Measurements from ENCODE around the gene CCN5. TPM values are rescaled to one million over a fixed set of nuclear protein-coding genes. Genes with fewer than 3 reads are reported as not detected.

CCN5 gene
- total RNA-seq, 1 experiment from 2014 or later = 0.37 TPM

- DNase-seq (ENCODE audit: low spot score) = peak; percentile 57
- CTCF ChIA-PET = interaction anchor here (1.5 to 3.0 kb wide), 5 partner anchors 13 to 139 kb away, joined by 3 to 56 read pairs (median 10); partner anchors contain the start of gene YWHAB
- no peaks in the 10 kb centered on the region for H3K9me3 Mint-ChIP-seq
- ATAC-seq = peak; percentile 44
- H3K27ac Mint-ChIP-seq = no peak within 1 kb of the TSS
- H3K4me3 Mint-ChIP-seq = peak within 1 kb of the TSS; percentile 75
- H3K27me3 Mint-ChIP-seq (ENCODE audit: low read depth) = peaks cover 60% of the 10 kb centered on the region
- no peaks in the 10 kb centered on the region for H3K36me3 Mint-ChIP-seq
- peaks cover 15% of the 10 kb centered on the region for H3K4me1 Mint-ChIP-seq
- POLR2A ChIA-PET = no interaction called here
- no peak for TF ChIP-seq OVOL2 (CRISPR knock-in tag; IDR thresholded peaks at IDR 0.05; ENCODE audit: borderline replicate concordance)
- TF ChIP-seq ZNF121 (CRISPR knock-in tag; IDR thresholded peaks at IDR 0.05) = no peak
- TF ChIP-seq, protein P1, sequence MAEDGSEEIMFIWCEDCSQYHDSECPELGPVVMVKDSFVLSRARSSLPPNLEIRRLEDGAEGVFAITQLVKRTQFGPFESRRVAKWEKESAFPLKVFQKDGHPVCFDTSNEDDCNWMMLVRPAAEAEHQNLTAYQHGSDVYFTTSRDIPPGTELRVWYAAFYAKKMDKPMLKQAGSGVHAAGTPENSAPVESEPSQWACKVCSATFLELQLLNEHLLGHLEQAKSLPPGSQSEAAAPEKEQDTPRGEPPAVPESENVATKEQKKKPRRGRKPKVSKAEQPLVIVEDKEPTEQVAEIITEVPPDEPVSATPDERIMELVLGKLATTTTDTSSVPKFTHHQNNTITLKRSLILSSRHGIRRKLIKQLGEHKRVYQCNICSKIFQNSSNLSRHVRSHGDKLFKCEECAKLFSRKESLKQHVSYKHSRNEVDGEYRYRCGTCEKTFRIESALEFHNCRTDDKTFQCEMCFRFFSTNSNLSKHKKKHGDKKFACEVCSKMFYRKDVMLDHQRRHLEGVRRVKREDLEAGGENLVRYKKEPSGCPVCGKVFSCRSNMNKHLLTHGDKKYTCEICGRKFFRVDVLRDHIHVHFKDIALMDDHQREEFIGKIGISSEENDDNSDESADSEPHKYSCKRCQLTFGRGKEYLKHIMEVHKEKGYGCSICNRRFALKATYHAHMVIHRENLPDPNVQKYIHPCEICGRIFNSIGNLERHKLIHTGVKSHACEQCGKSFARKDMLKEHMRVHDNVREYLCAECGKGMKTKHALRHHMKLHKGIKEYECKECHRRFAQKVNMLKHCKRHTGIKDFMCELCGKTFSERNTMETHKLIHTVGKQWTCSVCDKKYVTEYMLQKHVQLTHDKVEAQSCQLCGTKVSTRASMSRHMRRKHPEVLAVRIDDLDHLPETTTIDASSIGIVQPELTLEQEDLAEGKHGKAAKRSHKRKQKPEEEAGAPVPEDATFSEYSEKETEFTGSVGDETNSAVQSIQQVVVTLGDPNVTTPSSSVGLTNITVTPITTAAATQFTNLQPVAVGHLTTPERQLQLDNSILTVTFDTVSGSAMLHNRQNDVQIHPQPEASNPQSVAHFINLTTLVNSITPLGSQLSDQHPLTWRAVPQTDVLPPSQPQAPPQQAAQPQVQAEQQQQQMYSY (CRISPR knock-in tag; IDR thresholded peaks at IDR 0.05) = 0 out of 2 replicates have a peak, but pooled peaks have one; percentile 15
- TF ChIP-seq ZNF232 (CRISPR knock-in tag; IDR thresholded peaks at IDR 0.05) = no peak
- no peak for TF ChIP-seq CREB1 (CRISPR knock-in tag; IDR thresholded peaks at IDR 0.05)
- TF ChIP-seq FOXJ3 (CRISPR knock-in tag; IDR thresholded peaks at IDR 0.05; ENCODE audit: borderline replicate concordance) = no peak
- no peak for TF ChIP-seq ZNF219 (CRISPR knock-in tag; IDR thresholded peaks at IDR 0.05; ENCODE audit: borderline replicate concordance)
- TF ChIP-seq AR (CRISPR knock-in tag; IDR thresholded peaks at IDR 0.05) = no peak
- no peak for TF ChIP-seq ERG (CRISPR knock-in tag; IDR thresholded peaks at IDR 0.05)
- TF ChIP-seq ZNF425 (CRISPR knock-in tag; conservative IDR thresholded peaks at IDR 0.05) = no peak
- 0 out of 2 replicates have a peak, but pooled peaks have one; percentile 48 for TF ChIP-seq ARID4B (CRISPR knock-in tag; IDR thresholded peaks at IDR 0.05; ENCODE audit: borderline replicate concordance)
- no peak for TF ChIP-seq SOX15 (CRISPR knock-in tag; IDR thresholded peaks at IDR 0.05)
- no peak for TF ChIP-seq GTF2I (CRISPR knock-in tag; conservative IDR thresholded peaks at IDR 0.05)
- TF ChIP-seq, protein P2, sequence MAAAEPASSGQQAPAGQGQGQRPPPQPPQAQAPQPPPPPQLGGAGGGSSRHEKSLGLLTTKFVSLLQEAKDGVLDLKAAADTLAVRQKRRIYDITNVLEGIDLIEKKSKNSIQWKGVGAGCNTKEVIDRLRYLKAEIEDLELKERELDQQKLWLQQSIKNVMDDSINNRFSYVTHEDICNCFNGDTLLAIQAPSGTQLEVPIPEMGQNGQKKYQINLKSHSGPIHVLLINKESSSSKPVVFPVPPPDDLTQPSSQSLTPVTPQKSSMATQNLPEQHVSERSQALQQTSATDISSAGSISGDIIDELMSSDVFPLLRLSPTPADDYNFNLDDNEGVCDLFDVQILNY (CRISPR knock-in tag; IDR thresholded peaks at IDR 0.05) = 0 out of 2 replicates have a peak, but pooled peaks have one; percentile 57
- TF ChIP-seq NR3C1 (CRISPR knock-in tag; conservative IDR thresholded peaks at IDR 0.05; ENCODE audit: low read depth) = no peak
- TF ChIP-seq SMAD3 (CRISPR knock-in tag; IDR thresholded peaks at IDR 0.05; ENCODE audit: borderline replicate concordance) = no peak
- peak; percentile 41; the same call in 1 of the 2 replicates for TF ChIP-seq ESRRA (CRISPR knock-in tag; IDR thresholded peaks at IDR 0.05; ENCODE audit: borderline replicate concordance)
- TF ChIP-seq, protein P3, sequence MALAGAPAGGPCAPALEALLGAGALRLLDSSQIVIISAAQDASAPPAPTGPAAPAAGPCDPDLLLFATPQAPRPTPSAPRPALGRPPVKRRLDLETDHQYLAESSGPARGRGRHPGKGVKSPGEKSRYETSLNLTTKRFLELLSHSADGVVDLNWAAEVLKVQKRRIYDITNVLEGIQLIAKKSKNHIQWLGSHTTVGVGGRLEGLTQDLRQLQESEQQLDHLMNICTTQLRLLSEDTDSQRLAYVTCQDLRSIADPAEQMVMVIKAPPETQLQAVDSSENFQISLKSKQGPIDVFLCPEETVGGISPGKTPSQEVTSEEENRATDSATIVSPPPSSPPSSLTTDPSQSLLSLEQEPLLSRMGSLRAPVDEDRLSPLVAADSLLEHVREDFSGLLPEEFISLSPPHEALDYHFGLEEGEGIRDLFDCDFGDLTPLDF (CRISPR knock-in tag; IDR thresholded peaks at IDR 0.05) = 0 out of 2 replicates have a peak, but pooled peaks have one; percentile 43
These were observed 30.6 kb downstream of the CCN5 start, which contains the start of gene KCNK15 for GRCh38 chr20:44745598-44746366. Gene KCNK15, plus strand, starts transcription at chr20:44745865. Its CDS starts 46 bp downstream, at chr20:44745911.
